Endothelial cell of umbilical vein (primary cell): ENCODE results near the gene PSMB4. TPM values are rescaled to one million over a fixed set of nuclear protein-coding genes. Genes with fewer than 3 reads are reported as not detected.

Experiments used
- BruUV-seq: library from RNA; stranded (reverse); fragments of 400-500 nt; replicated peaks from 2 replicates; lab custom pipeline; 2021; lab: Mats Ljungman, UMichigan
- CTCF ChIA-PET: fragments of 300-600, 350-600 bp; sonication (Branson Sonifier 250); formaldehyde crosslinking; loops from one replicate; lab custom pipeline; 2021; ENCODE audit warnings: antibody characterized with exemption, inconsistent platforms; lab: Charles Lee
- POLR2A ChIA-PET: fragments of 300-600, 350-600 bp; sonication (Branson Sonifier 250); formaldehyde crosslinking; loops from one replicate; lab custom pipeline; 2021; ENCODE audit warnings: antibody characterized with exemption, inconsistent platforms; lab: Charles Lee
- DNase-seq: peaks from one replicate; pipeline ENCODE4 v3.0.0-alpha.2; 2011; ENCODE audit warnings: low read depth, low spot score
- FAIRE-seq: peaks from 2 replicates; lab custom pipeline; 2011; peaks lifted over from hg19 to GRCh38; lab: Jason Lieb, UNC
- H2AFZ ChIP-seq: 2 replicates; pipeline ENCODE4 v1.6.0; 2012; ENCODE audit warnings: low read depth, low read length, control low read depth, inconsistent platforms
- H3K27ac ChIP-seq: 2 replicates; pipeline ENCODE4 v1.5.1; 2011; ENCODE audit warnings: low read depth, mild to moderate bottlenecking, control low read depth, low read length, moderate library complexity; ENCODE audit not compliant: insufficient read depth
- H3K27me3 ChIP-seq, 2 experiments: 2 replicates each; pipeline versions ENCODE4 v1.6.0 to v1.6.1; 2011; ENCODE audit warnings: low read length in 2 of 2, mixed read lengths in 1 of 2; ENCODE audit not compliant: control insufficient read depth in 2 of 2, insufficient read depth in 2 of 2
- H3K36me3 ChIP-seq, 2 experiments: 2 replicates in 1 of 2; 3 replicates in 1 of 2; pipeline ENCODE4 v1.5.1; 2011; ENCODE audit warnings: low read length in 2 of 2, mild to moderate bottlenecking in 1 of 2, moderate library complexity in 1 of 2; ENCODE audit not compliant: control insufficient read depth in 2 of 2, insufficient read depth in 2 of 2; ENCODE audit errors: extremely low read depth in 1 of 2
- H3K4me1 ChIP-seq: 3 replicates; pipeline ENCODE4 v1.5.1; 2011; ENCODE audit warnings: mild to moderate bottlenecking, low read length; ENCODE audit not compliant: control insufficient read depth, insufficient read depth; ENCODE audit errors: extremely low read depth
- H3K4me2 ChIP-seq: 2 replicates; pipeline ENCODE4 v1.6.1; 2011; ENCODE audit warnings: low read length, control low read depth, mixed read lengths; ENCODE audit not compliant: insufficient read depth
- H3K4me3 ChIP-seq, 3 experiments: fragments of 200-600 bp in 1 of 3; sonication (generic), shearing (Covaris generic) in 1 of 3; replicated peaks in 1 of 3; 2 replicates each; pipeline ENCODE4 v1.5.1; 2011 to 2016; ENCODE audit warnings: control low read depth in 3 of 3, low read length in 3 of 3, mild to moderate bottlenecking in 2 of 3, inconsistent platforms in 1 of 3, low read depth in 1 of 3, moderate library complexity in 1 of 3; ENCODE audit not compliant: insufficient read depth in 1 of 3
- H3K79me2 ChIP-seq: 2 replicates; pipeline ENCODE4 v1.6.0; 2012; ENCODE audit warnings: low read length, inconsistent platforms; ENCODE audit not compliant: control insufficient read depth, insufficient read depth
- H3K9ac ChIP-seq: replicated peaks from 2 replicates; pipeline ENCODE3; 2011; ENCODE audit warnings: low read length, control low read depth; ENCODE audit not compliant: insufficient read depth; ENCODE audit errors: extremely low read depth
- H3K9me1 ChIP-seq: replicated peaks from 3 replicates; pipeline ENCODE4 v1.6.0; 2011; ENCODE audit warnings: mild to moderate bottlenecking, low read length; ENCODE audit not compliant: control insufficient read depth, insufficient read depth; ENCODE audit errors: extremely low read depth
- H3K9me3 ChIP-seq: replicated peaks from 2 replicates; pipeline ENCODE4 v1.5.1; 2012; ENCODE audit warnings: low read length, inconsistent platforms; ENCODE audit not compliant: control insufficient read depth, insufficient read depth
- H4K20me1 ChIP-seq: replicated peaks from 2 replicates; pipeline ENCODE3; 2011; ENCODE audit warnings: mild to moderate bottlenecking, low read length; ENCODE audit not compliant: control insufficient read depth, insufficient read depth; ENCODE audit errors: extremely low read depth
- CTCF ChIP-seq, 2 donors: IDR thresholded peaks; 1 replicate in 1 of 2; 2 replicates in 1 of 2; pipeline ENCODE4 v1.5.1; 2011; ENCODE audit warnings: low read length in 2 of 2, mild to moderate bottlenecking in 2 of 2, moderate library complexity in 2 of 2, control low read depth in 1 of 2, inconsistent platforms in 1 of 2, low read depth in 1 of 2; ENCODE audit not compliant: insufficient read depth in 1 of 2; ENCODE audit errors: extremely low read depth in 1 of 2
- EZH2 ChIP-seq: IDR thresholded peaks from 2 replicates; pipeline ENCODE4 v1.6.1; 2012; ENCODE audit warnings: borderline replicate concordance, low read depth, mild to moderate bottlenecking, moderate library complexity, low read length, inconsistent platforms; ENCODE audit not compliant: severe bottlenecking
- FOS ChIP-seq: IDR thresholded peaks from 2 replicates; pipeline ENCODE4 v1.6.1; 2011; ENCODE audit warnings: mild to moderate bottlenecking, low read length, moderate library complexity, borderline replicate concordance; ENCODE audit not compliant: insufficient read depth
- GATA2 ChIP-seq: IDR thresholded peaks from 2 replicates; pipeline ENCODE4 v1.7.0; 2011; ENCODE audit warnings: low read depth, mild to moderate bottlenecking, moderate library complexity, mixed read lengths, low read length; ENCODE audit not compliant: insufficient read length, insufficient read depth
- JUN ChIP-seq: IDR thresholded peaks from 2 replicates; pipeline ENCODE4 v1.6.1; 2011; ENCODE audit warnings: borderline replicate concordance, low read depth; ENCODE audit not compliant: insufficient read length, insufficient read depth
- MAX ChIP-seq: IDR thresholded peaks from 2 replicates; pipeline ENCODE4 v1.6.1; 2011; ENCODE audit not compliant: insufficient read depth, insufficient read length
- MYC ChIP-seq: IDR thresholded peaks from one replicate; pipeline ENCODE4 v1.6.1; 2011; ENCODE audit warnings: mild to moderate bottlenecking, low read depth, low read length
- POLR2A ChIP-seq: IDR thresholded peaks from 2 replicates; pipeline ENCODE4 v1.6.1; 2012; ENCODE audit warnings: low read depth, mild to moderate bottlenecking, control low read depth, low read length
- POLR2AphosphoS5 ChIP-seq: IDR thresholded peaks from 2 replicates; pipeline ENCODE4 v1.6.1; 2012; ENCODE audit warnings: low read depth, mild to moderate bottlenecking, control low read depth, low read length, moderate library complexity; ENCODE audit not compliant: insufficient read depth
- dilution Hi-C: fragments of 300-500 bp; cut with MboI; formaldehyde crosslinking; loops from one replicate; pipeline ENCODE4 v1.15.0; 2019; ENCODE audit warnings: low sequenced_read_pairs; ENCODE audit not compliant: extremely low pct_ligation_motif_present
- intact Hi-C: fragments of 100-400 bp; cut with micrococcal nuclease; formaldehyde crosslinking; loops from one replicate; pipeline ENCODE4 v1.10.0; 2022
- polyA plus RNA-seq, 4 experiments: library from polyadenylated mRNA; depleted of rRNA in 3 of 4; stranded (reverse) in 3 of 4; unstranded in 1 of 4; fragments of >200 nt; gene quantifications; 2 replicates each; pipeline versions ENCODE4 v1.2.1 to v1.2.3, GENCODE V29; 2011 to 2012; ENCODE audit warnings: missing spikeins in 1 of 4
- total RNA-seq: library from RNA; stranded (reverse); gene quantifications from 2 replicates; pipeline ENCODE4 v1.2.3, GENCODE V29; 2021

PSMB4 gene
- total and polyA plus RNA-seq, 2 donors (not counting 3 experiments of a cell fraction or from before 2014, with no cell fraction given): 335 to 835 TPM

DNA sequence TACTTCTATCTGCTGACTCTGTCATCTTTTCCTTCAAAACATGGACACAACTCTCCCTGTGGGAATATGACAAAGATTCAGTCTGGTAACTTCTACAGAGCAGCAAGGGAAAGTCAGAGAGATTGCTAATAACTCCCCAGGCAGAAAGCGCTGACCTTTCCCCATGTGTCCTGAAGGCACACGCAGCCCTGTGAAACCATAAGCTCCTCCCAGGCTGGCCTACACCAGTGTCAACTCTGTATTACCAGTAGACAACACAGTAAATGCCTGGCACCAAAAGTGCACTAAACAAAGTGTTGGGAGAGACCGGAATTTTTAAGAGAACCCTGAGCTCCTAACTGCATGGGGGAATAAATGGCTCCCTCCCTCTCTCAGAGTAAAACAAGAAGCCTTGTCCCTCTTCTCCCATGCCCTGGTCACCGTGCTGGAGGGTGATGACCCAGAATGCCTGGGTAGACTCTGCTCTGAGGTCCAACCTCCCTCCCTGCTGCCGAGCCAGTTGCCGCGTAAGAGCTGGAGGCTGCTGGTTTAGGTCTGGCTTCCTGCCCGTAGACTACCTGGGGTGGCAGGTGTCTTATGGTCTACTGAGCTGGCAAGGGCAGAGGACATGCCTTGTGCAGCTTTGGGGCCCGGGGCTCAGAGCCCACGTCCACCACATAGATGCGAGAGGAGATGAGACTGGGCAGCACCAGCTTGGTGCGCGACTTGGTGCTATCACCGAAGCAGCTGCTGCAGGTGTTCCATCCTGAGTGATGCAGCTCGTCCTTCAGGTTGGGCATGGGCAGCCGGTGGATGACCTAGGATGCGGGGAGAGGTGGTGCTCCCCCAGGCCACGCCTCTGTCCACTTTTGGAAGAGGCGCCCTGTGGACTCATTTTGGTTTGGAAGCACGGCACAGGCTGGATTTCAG lies 30.7 kb upstream of the PSMB4 start:
- BruUV-seq: no TSS peak
- H3K4me1 ChIP-seq: peaks cover 8% of the 10 kb centered on the region
- H3K9me3 ChIP-seq: no peaks in the 10 kb centered on the region
- TF ChIP-seq FOS (no peak), JUN (no peak), MAX (no peak), POLR2AphosphoS5 (no peak), EZH2 (no peak), POLR2A (no peak), GATA2 (no peak), MYC (no peak), CTCF (IDR thresholded peaks at IDR 0.05; ENCODE audit: extremely low read depth in 1 of 2, insufficient read depth in 1 of 2, low read depth in 1 of 2, low read length in 2 of 2) (no peak)
- no peaks in the 10 kb centered on the region for H3K9me1 ChIP-seq
- H3K27me3 ChIP-seq: no peaks in the 10 kb centered on the region
- ChIA-PET CTCF (interaction anchor here (1.0 to 2.0 kb wide), 3 partner anchors 9 to 68 kb away, joined by 3 to 10 read pairs (median 3); no protein-coding TSS in a partner anchor), POLR2A (no interaction called here)
- no peak for DNase-seq
- no peak overlapping the region for H3K4me3 ChIP-seq
- no peaks in the 10 kb centered on the region for H3K36me3 ChIP-seq
- H3K9ac ChIP-seq: no peak overlapping the region
- dilution Hi-C loops (no loop called here), intact Hi-C loops (no loop called here)
- H3K4me2 ChIP-seq: no peak overlapping the region
- H3K79me2 ChIP-seq: no peaks in the 10 kb centered on the region
- no peak overlapping the region for H2AFZ ChIP-seq
- no peak overlapping the region for H3K27ac ChIP-seq
- no peaks in the 10 kb centered on the region for H4K20me1 ChIP-seq
- no peak for FAIRE-seq
